Measurements from ENCODE around the gene ZSCAN21.

GRCh38 chr7:100007887-100008286 lies 41.7 kb upstream of the ZSCAN21 start:
- TF ChIP-seq POLR2A (IDR thresholded peaks at IDR 0.05), result no peak
- TF ChIP-seq, protein P1, sequence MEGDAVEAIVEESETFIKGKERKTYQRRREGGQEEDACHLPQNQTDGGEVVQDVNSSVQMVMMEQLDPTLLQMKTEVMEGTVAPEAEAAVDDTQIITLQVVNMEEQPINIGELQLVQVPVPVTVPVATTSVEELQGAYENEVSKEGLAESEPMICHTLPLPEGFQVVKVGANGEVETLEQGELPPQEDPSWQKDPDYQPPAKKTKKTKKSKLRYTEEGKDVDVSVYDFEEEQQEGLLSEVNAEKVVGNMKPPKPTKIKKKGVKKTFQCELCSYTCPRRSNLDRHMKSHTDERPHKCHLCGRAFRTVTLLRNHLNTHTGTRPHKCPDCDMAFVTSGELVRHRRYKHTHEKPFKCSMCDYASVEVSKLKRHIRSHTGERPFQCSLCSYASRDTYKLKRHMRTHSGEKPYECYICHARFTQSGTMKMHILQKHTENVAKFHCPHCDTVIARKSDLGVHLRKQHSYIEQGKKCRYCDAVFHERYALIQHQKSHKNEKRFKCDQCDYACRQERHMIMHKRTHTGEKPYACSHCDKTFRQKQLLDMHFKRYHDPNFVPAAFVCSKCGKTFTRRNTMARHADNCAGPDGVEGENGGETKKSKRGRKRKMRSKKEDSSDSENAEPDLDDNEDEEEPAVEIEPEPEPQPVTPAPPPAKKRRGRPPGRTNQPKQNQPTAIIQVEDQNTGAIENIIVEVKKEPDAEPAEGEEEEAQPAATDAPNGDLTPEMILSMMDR (IDR thresholded peaks at IDR 0.05), result no peak

All from thyroid gland (tissue), 4 donors.